Stimulated activated CD4-positive, alpha-beta T cell treated with anti-CD3 and anti-CD28 coated beads, Interleukin-4, amount 100 ng/mL, for 24 hours (primary cell): Measurements from ENCODE around the gene REM2.
"Not testable (repeated sequence)": the region's sequence is repeated elsewhere in the genome, so short reads cannot be mapped to it uniquely, and the experiment has no call there.

Source experiments
- DNase-seq: peaks from one replicate; pipeline ENCODE4 v3.0.0-alpha.2; 2020

The REM2 gene

DNA sequence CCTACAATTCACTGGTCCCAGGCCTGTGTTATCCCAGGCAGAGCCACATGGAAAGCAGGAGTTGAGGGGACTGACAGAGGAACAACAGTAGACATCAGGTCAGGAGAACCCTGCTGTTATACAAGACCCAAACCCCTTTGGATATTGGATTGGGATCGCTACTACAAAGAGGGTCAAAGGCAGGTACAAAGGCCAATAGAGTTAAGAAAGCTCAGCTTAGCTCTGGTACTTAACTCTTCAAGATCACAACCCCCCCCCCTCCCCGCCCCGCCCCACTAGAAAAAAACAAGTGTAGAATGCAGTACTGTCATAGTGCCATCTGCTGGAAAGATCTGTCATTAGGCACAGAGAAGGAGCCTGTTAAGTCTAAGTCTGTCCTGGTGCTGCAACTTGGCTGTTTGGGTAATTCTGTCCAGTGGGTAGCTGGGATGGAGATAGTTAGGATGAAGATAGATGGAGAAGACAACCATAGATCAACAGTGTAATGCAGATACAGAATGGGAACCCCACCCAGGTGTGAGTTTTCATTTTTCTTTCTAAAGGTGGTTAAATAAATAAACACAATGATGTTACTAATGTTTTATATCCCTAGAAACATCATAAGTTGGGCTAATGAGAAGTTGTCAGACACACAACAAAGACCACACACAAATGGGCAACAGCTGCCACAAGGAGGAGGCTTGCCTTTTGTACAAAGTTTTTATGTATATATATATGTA, 17.2 kb downstream of the REM2 start:
- peak; percentile 60 for DNase-seq

DNA sequence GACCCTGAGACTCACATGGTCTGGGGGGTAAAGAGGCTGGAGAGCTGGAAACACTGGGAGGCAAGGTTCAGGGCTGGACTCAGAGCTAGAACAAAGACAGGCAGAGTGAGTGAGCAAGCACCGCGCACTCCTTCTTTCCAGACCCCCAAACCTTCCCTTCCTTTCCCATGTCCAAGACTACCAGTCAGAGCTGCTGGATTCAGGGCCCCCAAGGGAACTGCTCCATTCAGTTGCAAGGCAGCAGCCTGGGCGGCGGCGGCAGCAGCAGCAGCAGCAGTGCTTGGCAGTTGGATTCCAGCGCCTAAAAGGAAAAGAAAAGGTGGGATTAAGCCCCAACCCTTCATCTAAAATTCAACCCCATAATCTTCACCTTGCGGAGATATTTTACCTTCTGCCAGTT, 18.8 kb downstream of the REM2 start:
- DNase-seq = no peak

DNA sequence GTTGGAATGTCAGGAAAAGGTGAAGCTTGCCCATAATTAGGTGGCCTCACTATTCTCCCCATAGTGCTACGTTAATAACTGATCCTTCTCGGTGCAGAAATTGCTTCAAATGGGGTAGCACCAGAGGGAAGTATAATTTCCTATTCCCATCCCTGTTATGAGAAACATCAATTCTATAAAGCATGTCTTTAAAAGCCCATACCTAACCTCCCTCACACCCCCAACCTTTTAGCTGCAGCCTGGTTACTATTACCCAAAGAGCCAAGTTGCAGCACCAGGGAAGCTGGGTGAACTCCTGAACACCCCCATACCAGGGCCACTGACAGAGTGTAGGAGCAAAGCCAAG, 20.7 kb downstream of the REM2 start:
- DNase-seq = no peak

DNA sequence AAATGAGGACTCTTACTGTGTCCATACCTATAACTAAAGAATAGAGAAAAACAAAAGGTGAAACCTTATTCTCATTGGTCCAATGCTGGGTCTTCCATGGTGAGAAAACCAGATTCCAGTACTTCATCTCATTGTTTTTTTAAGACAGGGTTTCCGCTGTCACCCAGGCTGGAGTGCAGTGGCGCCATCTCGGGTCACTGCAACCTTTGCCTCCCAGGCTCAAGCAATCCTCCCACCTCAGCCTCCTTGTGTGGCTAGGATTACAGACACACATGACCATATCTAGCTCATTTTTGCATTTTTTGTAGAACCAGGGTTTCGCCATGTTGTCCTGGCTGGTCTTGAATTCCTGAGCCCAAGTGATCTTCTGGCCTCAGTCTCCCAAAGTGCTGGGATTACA, 22.6 kb downstream of the REM2 start:
- no peak for DNase-seq

DNA sequence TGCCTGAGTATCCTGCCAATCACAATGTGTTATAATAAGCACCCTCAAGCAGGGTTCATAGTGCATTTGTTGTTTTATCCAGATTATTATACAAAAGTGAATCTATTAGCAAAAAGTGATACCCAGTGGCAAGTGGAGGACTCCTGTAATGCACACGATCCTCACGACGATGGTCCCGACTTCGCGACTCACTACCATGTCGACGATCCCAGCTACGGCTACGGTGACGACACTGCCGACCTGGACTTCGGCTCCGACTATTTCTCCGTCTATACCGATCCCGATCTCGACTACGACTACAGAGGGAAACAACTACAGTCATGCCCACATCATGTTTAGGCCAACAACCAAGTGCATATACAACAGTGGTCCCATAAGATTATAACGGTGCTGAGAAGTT, 23.1 kb downstream of the REM2 start:
- no peak for DNase-seq

DNA sequence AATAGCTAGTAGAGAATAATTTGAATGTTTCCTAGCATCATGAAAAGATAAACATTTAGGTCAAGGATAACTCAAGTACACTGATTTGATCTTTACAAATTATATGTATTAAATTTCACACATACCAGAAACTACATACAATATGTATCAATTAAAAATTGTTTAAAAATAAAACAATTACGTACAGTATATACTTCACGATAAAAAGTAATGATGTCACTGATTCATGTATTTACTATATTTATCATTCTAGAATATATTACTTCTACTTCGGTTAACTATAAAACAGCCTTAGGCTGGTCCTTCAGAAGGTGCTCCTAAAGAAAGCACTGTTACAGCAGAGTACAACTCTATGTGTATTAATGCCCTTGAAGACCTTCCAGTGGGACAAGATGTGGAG, 24.4 kb downstream of the REM2 start:
- no peak for DNase-seq

DNA sequence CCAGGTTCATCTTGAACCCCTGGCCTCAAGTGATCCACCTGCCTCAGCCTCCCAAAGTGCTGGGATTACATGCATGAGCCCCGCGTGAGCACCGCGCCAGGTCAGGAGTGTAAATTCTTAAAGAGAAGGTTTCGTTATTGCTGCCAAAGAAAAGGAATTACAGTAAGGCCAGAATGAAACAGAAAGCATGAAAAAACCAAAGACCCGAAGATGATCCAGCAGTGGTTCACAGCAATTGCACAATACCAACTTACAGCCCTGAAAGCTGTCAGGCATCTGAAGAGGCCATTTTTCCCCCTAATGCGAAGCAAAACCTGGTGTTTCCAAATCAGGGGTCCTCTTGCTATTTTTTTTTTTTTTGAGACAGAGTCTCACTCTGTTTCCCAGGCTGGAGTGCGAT, 25.6 kb downstream of the REM2 start:
- DNase-seq = no peak

DNA sequence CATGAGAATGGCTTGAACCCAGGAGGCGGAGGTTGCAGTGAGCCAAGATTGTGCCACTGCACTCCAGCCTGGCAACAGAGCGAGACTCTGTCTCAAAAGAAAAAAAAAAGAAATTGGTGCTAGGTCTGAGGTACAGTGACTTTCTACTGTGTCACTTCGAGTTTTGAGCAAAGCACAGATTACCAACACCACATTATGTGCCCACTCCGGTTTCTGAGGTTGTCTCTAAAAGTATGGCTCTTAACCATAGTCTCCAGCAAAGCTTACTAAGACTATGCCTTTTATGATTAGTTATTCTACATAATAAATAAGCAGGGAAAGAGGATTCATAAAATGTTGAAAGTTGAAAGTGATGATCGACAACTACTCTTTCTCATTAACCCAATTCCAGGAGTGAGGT, 27.9 kb downstream of the REM2 start:
- DNase-seq = no peak

DNA sequence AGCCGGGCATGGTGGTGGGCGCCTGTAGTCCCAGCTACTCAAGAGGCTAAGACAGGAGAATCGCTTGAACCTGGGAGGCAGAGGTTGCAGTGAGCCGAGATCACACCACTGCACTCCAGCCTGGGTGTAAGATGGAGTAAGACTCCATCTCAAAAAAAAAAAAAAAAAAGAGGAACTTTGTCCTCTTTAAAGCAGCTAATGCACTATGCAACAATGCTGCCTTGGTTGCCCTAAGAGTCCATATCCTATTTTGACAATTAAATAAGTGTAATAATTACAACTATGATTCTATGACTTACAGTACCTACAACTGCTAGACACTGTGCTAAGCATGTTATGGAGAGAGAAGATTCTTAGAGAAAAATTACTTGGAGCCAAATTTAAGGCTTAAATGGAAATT, 31.8 kb downstream of the REM2 start:
- DNase-seq = not testable (repeated sequence)

DNA sequence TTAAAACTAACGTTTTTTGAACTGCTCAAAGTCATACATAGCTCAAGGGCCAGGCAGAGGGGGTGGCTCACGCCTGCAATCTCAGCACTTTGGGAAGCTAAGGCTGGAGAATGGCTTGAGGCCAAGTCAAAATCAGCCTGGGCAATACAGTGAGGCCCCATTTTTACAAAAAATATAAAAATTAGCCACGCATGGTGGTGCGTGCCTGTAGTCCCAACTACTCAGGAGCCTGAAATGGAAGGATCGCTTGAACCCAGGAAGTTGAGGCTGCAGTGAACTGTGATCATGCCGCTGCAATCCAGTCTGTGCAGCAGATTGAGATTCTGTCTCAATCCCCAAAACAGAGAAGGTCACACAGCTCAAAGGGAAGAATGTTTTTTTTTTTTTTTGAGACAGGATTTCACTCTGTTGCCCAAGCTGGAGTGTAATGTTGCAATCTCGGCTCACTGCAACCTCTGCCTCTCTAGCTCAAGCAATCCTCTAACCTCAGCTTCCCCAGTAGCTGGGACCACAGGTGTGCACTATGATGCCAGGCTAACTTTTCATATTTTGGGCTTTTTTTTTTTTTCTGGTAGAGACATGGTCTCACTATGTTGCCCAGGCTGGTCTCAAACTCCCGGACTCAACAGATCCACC, 33.0 kb downstream of the REM2 start:
- no peak for DNase-seq

DNA sequence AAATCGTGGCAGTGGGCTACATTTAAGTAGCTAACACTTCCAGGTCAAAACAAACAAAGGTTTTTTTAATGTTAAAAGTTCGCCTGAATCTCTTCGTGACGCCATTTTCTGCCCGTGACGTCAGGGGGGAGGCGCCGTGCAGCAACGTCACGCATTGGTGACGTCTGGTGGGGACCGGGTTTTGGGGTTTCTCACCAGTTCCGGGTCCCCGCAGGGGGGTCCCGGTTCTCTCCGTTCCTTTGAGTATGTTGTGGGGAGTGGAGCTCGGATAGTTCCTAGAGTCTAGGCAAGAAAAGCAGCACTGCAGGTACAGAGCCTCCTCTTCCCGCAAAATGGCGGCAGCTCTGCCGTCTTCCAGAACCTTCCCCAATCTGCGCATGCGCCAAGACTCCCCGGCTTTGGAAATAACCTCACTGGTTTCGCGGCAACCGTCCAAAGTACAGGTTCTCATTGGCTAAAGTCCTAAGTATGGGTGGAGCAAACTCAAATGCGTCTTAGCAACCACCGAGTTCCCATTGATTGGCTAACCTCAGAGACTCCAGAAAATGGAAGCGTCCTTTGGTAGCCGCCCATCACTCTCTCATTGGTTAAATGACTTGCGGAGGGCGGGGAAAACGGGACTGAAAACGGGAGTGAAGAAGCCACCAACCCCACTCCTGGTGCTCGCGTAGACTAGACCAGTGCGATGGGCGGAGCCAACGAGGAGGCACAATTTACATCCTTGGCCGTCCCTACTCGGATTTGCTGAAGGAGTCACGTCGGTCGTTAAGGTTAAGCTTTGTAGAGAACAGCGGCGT, 36.0 kb downstream of the REM2 start, which contains the start of gene RBM23:
Gene RBM23, minus strand, starts transcription at position 346 of the 797 bp plus-strand sequence.
- DNase-seq = peak; percentile 100

DNA sequence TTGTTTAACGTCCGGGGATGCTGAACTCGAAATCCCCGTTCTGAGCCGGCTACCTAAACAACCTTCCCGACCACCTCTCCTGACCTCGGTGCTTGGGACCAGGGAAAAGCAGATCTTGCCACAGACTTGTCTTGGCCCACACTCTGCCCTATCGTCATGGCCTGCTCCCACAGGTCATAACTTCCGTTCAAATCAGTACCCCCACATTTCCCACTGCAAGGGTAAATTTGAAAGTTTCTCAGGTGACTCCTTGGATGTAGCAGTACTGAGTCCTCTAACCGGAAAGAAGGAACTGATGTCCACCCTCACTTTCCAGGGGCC, 36.5 kb downstream of the REM2 start:
- DNase-seq = no peak

DNA sequence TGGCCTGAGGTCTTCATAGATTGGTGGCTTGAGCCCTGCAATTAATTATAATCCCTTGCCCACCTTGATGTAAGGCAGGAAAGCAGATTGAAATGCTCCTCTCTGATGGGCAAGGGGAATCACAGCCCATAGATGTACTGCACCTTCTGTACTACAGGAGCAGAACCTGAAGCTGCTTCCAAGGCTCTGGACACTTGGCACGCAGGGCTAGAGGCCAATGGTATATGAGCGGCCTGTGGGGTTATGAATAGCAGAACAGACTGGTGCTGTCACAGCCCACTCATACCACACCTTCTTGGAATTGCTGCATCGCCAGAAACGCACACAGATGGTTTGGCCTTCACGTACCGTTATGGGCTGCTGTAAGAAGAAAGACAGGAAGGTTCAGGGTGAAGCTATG, 37.7 kb downstream of the REM2 start:
- DNase-seq = no peak

DNA sequence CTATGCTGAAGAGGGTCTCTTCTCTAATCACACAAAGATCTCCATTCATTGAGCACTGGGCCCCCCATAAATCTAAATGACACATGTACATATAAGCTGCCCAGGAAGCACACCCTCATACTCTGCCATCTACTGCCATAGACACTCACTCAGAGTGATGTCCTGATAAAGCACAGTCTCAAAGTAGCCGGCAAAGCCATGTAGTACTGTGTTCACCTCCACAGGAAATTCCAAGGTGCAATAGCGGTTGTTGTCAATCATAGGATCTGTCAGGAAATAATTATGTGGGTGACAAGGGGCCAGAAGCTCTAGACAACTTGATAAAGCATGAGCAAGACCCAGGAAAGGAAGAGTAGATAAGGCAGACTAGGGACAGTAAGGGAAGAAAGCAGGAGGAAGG, 39.3 kb downstream of the REM2 start:
- no peak for DNase-seq

DNA sequence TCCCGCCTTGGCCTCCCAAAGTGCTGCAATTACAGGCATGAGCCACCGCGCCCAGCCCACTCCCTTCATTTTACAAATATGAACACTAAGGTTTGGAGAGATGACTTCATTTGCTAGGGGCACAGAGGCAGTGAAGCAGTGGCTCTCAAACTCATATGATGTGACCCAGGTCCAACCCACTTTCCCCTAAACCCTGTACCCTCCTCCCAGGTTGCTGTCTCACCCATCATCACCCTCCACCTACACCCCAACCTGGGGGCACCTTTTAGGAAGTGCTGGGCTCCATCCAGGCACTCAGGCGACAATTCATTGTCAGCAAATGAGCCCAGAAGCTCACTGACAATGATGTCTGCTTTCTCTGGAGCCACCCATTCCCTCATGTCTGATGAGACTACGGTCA, 40.7 kb downstream of the REM2 start:
- no peak for DNase-seq

DNA sequence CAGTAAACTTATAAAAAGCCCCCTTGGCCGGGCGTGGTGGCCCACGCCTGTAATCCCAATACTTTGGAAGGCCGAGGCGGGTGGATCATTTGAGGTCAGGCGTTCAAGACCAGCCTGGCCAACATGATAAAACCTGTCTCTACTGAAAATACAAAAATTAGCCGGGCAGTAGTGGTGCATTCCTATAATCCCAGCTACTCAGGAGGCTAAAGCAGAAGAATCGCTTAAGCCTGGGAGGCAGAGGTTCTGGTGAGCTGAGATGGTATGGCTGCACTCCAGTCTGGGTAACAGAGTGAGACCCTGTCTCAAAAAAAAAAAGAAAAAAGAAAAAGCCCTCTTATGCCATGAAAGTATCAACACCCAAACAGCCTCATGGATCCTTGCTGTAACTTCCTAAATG, 42.5 kb downstream of the REM2 start:
- no peak for DNase-seq

DNA sequence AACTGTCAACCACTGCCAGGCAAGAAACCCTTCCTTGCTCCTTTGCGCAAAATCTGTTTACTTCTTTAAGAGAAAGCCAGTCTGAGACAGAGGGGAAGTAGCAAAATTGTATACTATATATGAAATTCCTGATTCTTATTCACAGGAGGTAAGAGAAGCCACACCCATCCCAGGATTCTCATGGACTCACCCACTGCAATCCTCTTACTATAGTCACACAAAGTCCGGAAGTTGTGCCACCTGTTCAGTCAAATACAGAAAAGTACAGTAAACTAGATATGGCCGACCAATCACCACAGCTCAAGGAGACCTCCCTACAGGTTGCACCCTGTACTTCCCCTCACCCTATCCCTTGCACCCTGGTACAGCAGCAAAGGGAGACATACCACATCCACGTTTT, 43.3 kb downstream of the REM2 start:
- DNase-seq = no peak

DNA sequence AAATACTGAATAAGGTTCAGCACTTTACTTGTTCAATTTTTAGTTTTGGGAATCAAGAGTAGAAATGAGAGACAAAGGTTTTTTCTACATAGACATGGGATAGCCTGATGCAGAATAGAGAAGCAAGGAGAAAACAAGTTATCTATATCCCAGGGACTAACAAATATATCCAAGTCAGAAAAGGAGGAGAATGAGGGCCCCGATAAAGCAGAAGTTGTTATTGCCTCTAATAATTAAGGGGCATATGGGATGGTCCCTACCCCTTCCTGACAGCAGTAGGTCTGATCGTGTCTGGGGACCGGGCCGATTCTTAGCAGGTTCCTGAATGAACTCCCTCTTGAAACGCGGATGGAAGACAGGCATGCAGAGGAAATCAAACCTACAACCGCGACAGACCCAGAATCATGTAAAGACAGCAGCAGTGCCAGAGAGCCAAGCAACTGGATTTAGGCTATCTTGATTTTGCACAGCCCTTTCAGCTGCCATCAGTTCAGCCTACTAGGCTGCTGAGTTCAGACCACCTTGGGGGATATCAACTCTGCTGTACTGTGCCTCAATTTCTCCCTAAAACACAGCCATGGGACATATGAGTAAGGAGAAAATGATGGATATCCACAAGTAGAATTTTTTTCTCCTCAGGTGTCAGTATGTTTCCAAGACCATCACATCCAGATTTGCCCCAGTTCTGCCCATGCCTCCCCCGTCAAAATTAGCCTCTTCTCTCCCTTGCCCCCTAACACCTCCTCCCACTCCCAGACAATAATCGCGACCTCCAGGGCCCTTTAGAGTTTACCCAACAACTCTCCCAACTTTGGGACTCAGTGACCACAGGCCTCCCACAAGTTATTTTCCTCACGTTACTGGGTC, 45.4 kb downstream of the REM2 start:
- peak; percentile 11 for DNase-seq

DNA sequence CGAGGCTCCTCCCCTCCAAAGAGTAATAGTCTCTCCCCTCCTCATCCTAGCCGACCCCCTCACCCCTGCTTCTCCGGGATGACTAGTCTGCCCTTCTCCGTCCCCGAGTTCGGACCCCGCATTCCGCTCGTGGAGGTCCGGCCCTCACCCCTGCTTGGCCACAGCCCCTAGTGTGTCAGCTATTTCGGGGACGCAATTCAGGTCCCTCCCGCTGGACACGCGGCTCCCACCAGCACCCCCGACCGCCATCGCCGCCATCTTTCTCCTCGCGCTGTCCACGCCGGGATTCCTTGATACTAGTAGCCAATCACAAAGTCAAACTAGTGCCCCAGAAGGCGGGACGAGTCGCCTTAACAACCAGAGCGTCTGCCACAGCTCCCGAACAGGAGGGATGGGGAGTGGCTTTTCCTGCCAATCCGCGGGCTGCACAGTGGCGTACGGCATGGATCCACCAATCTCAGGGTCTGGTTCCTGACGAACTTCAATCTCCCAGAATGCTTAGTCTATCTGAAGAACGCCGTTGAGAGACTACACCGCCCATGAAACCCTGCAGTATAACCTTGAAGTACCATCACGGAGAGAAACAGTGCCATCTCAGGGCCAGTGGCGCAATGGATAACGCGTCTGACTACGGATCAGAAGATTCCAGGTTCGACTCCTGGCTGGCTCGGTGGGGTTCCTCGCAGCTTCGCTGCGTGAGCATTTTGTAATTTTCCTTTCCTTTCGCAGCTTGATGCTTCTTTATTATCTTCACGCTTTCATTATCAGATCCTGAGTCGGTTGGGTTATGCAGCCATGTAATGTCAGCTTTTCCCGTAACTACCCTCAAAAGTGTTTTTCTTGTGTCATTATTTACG, 46.3 kb downstream of the REM2 start, which contains the start of gene PRMT5:
Gene PRMT5, minus strand, starts transcription at position 273 of the 857 bp plus-strand sequence. Its CDS starts 15 bp downstream, at position 258.
- DNase-seq = peak; percentile 98

DNA sequence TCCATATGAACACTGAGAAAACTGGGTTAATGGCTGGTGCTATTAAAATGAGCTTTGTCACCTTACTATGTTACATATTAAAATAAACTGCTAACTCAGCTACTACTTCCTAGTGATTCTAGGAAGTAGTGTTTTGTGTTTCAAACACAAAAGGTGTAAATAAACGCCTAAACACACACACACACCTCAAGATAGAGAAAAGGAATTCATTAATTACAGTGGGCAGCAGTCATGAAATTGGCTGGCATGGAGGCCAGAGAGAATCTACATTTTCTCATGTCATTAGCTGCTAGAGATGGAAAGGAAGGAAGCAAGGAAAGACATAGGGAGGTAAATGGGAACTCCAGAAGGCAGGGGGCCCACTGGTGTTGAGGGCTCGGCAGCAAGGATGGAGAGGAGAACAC, 46.9 kb downstream of the REM2 start:
- DNase-seq = no peak

DNA sequence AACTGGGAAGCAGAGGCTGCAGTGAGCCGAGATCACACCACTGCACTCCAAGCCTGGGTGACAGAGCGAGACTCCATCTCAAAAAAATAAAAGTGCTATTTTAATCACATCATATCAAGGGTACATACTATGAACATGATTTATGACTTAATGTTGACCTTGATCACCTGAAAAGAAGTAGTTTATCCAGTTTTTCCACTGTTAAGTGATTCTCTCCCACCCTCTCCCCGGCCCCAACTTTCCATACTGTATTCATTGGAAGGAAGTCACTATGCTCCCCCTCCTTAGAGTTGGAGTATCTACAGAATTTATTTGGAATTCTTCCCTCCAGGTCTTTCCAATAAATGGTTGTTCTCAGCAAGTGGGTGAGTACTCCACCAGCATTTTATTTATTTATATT, 49.1 kb downstream of the REM2 start:
- no peak for DNase-seq

DNA sequence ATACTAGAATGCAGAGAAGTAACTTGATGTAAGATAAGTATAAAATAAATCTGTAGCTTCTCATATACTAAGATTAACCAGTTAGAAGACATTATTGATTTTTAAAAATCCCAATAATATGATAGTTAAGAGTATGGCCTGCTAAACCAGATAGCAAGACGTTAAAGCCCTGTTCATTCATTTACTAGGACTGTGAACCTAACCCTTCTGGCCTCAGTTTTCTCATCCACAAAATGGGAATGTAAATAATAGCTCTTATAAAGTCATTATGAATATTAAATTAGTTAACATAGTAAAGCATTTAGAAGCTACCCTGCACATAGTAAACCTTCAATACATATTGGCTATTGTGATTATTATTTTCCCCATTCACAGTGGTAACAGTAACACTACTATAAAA, 52.1 kb downstream of the REM2 start:
- DNase-seq = no peak
